H1 (cell line): ENCODE results near the gene MRPL9. TPM values are rescaled to one million over a fixed set of nuclear protein-coding genes. Genes with fewer than 3 reads are reported as not detected.

Experiments used
- ATF3 ChIP-seq: IDR thresholded peaks from 2 replicates; pipeline ENCODE4 v1.6.1; 2011; ENCODE audit warnings: low read depth, mild to moderate bottlenecking, low read length; ENCODE audit not compliant: insufficient read depth
- CHD7 ChIP-seq: fragments of 300-600 bp; sonication (generic); IDR thresholded peaks from 2 replicates; pipeline ENCODE4 v1.7.1; 2012; ENCODE audit warnings: low read length, moderate library complexity, mild to moderate bottlenecking, inconsistent platforms; ENCODE audit not compliant: insufficient replicate concordance
- HDAC6 ChIP-seq: IDR thresholded peaks from one replicate; pipeline ENCODE4 v1.7.1; 2012; ENCODE audit warnings: low read depth, mild to moderate bottlenecking, inconsistent platforms, low read length, moderate library complexity
- JUND ChIP-seq: IDR thresholded peaks from 2 replicates; pipeline ENCODE4 v1.6.1; 2011; ENCODE audit warnings: mild to moderate bottlenecking, improper control_type of control experiment, low read length
- MAX ChIP-seq: IDR thresholded peaks from 2 replicates; pipeline ENCODE4 v1.6.1; 2012; ENCODE audit warnings: inconsistent platforms
- POU5F1 ChIP-seq: IDR thresholded peaks from 2 replicates; pipeline ENCODE4 v1.6.1; 2011; ENCODE audit warnings: low read depth, mild to moderate bottlenecking, low read length, moderate library complexity
- USF2 ChIP-seq: IDR thresholded peaks from 2 replicates; pipeline ENCODE4 v1.6.1; 2011; ENCODE audit warnings: low read length, improper control_type of control experiment
- polyA plus RNA-seq, 7 experiments: library from polyadenylated mRNA; depleted of rRNA in 3 of 7; stranded (reverse) in 5 of 7; unstranded in 2 of 7; fragments of >200 nt in 5 of 7; fragments of 200-250 nt in 2 of 7; gene quantifications; 1 replicate in 5 of 7; 2 replicates in 1 of 7; 4 replicates in 1 of 7; pipeline versions ENCODE4 v1.2.1 to v1.2.3, GENCODE V29; 2011 to 2013; ENCODE audit warnings: missing spikeins in 2 of 7, mixed read lengths in 2 of 7
- total RNA-seq: library from RNA; stranded (reverse); fragmentation: NEBNext Ultra II Directional; extraction: Animal tissue kit (Norgen Biotek cat#: 25700); gene quantifications from 2 replicates; pipeline ENCODE4 v1.2.1, GENCODE V29; 2021

Gene MRPL9
- total and polyA plus RNA-seq, 2 of the 8 experiments (the other 6 are each of a cell fraction or from before 2014, with no cell fraction given), result 74.9 to 113 TPM

- no peak for TF ChIP-seq USF2
- no peak for TF ChIP-seq JUND
- TF ChIP-seq HDAC6, result no peak
- TF ChIP-seq MAX, result no peak
- no peak for TF ChIP-seq CHD7
- no peak for TF ChIP-seq POU5F1
- TF ChIP-seq ATF3, result no peak
Measured at GRCh38 chr1:151807131-151807530, 43.8 kb upstream of the MRPL9 start (continued).
